Measurements from ENCODE around the gene VEGFD.

Gene VEGFD

GRCh38 chrX:15398874-15399273, 14.7 kb upstream of the VEGFD start:
- no peak for TF ChIP-seq CTCF (IDR thresholded peaks at IDR 0.05; ENCODE audit: low read depth, low read length)
- no peak overlapping the region for H3K4me3 ChIP-seq (ENCODE audit: low read depth, low read length)

GRCh38 chrX:15395789-15396188, 11.6 kb upstream of the VEGFD start:
- no peak for TF ChIP-seq CTCF (IDR thresholded peaks at IDR 0.05; ENCODE audit: low read depth, low read length)
- H3K4me3 ChIP-seq (ENCODE audit: low read depth, low read length) = no peak overlapping the region

GRCh38 chrX:15391850-15392249, 7.6 kb upstream of the VEGFD start:
- TF ChIP-seq CTCF (IDR thresholded peaks at IDR 0.05; ENCODE audit: low read depth, low read length) = no peak
- no peak overlapping the region for H3K4me3 ChIP-seq (ENCODE audit: low read depth, low read length)

- peak; percentile 13; the same call in 1 of the 2 replicates for TF ChIP-seq CTCF (IDR thresholded peaks at IDR 0.05; ENCODE audit: low read depth, low read length)
These were observed 1.4 kb downstream of the VEGFD start for GRCh38 chrX:15382813-15383212.

GRCh38 chrX:15376956-15377355, 7.3 kb downstream of the VEGFD start:
- no peak for TF ChIP-seq CTCF (IDR thresholded peaks at IDR 0.05; ENCODE audit: low read depth, low read length)
- H3K4me3 ChIP-seq (ENCODE audit: low read depth, low read length) = no peak overlapping the region

More at GRCh38 chrX:15382813-15383212, 1.4 kb downstream of the VEGFD start:
- H3K4me3 ChIP-seq (ENCODE audit: low read depth, low read length) = no peak overlapping the region

- no peak overlapping the region for H3K4me3 ChIP-seq (ENCODE audit: low read depth, low read length)
- TF ChIP-seq CTCF (IDR thresholded peaks at IDR 0.05; ENCODE audit: low read depth, low read length) = no peak
These were observed 10.2 kb downstream of the VEGFD start for GRCh38 chrX:15373976-15374375.

- H3K4me3 ChIP-seq (ENCODE audit: low read depth, low read length) = no peak overlapping the region
- no peak for TF ChIP-seq CTCF (IDR thresholded peaks at IDR 0.05; ENCODE audit: low read depth, low read length)
These were observed 17.5 kb downstream of the VEGFD start for GRCh38 chrX:15366506-15367352.
